Panc1 (cell line): ENCODE data around the gene RNF113A. TPM values are rescaled to one million over a fixed set of nuclear protein-coding genes. Genes with fewer than 3 reads are reported as not detected.
A peak's percentile ranks its signal among the peaks of the same experiment; 100 is the strongest.

ENCODE experiments used
- ATAC-seq: fragments of 200-7000 bp; cut with Tn5 transposase; 2 replicates; pipeline ENCODE4 v1.9.1; 2020; ENCODE audit warnings: mild to moderate bottlenecking, moderate library complexity
- BruUV-seq: library from RNA; stranded (reverse); fragments of 400-500 nt; replicated peaks from 2 replicates; lab custom pipeline; 2021; lab: Mats Ljungman, UMichigan
- CTCF ChIA-PET: fragments of 300-600 bp; sonication (Branson Sonifier 250); formaldehyde crosslinking; loops from one replicate; lab custom pipeline; 2022; ENCODE audit warnings: antibody characterized with exemption; lab: Charles Lee
- POLR2A ChIA-PET: fragments of 300-600 bp; sonication (Branson Sonifier 250); formaldehyde crosslinking; loops from one replicate; lab custom pipeline; 2022; ENCODE audit warnings: antibody characterized with exemption; lab: Charles Lee
- DNase-seq: peaks from one replicate; pipeline ENCODE4 v3.0.0-alpha.2; 2010; ENCODE audit warnings: low read depth, low spot score
- H3K27ac ChIP-seq: 2 replicates; pipeline ENCODE4 v1.5.1; 2011; ENCODE audit warnings: mild to moderate bottlenecking, low read length, inconsistent platforms
- H3K27me3 ChIP-seq: fragments of 200-500 bp; sonication (Bioruptor generic); 2 replicates; pipeline ENCODE4 v1.6.0; 2014; ENCODE audit warnings: low read length, inconsistent platforms; ENCODE audit not compliant: control insufficient read depth, insufficient read depth
- H3K36me3 ChIP-seq: fragments of 200-500 bp; sonication (Bioruptor generic); 2 replicates; pipeline ENCODE4 v1.5.1; 2014; ENCODE audit warnings: inconsistent platforms, mild to moderate bottlenecking, low read length, moderate library complexity; ENCODE audit not compliant: control insufficient read depth, insufficient read depth
- H3K4me1 ChIP-seq: 2 replicates; pipeline ENCODE4 v1.5.1; 2011; ENCODE audit warnings: inconsistent platforms, mild to moderate bottlenecking, low read length, moderate library complexity; ENCODE audit not compliant: control insufficient read depth, insufficient read depth
- H3K4me3 ChIP-seq, 2 experiments: 2 replicates each; pipeline ENCODE4 v1.5.1; 2011 to 2012; ENCODE audit warnings: low read depth in 2 of 2, low read length in 2 of 2, mild to moderate bottlenecking in 2 of 2, inconsistent platforms in 1 of 2, moderate library complexity in 1 of 2
- H3K9me3 ChIP-seq: fragments of 200-500 bp; sonication (Bioruptor generic); 2 replicates; pipeline ENCODE4 v1.5.1; 2014; ENCODE audit warnings: low read depth, mild to moderate bottlenecking, inconsistent platforms, low read length, moderate library complexity; ENCODE audit not compliant: control insufficient read depth, insufficient read depth
- POLR2AphosphoS5 ChIP-seq: IDR thresholded peaks from 2 replicates; pipeline ENCODE4 v1.6.1; 2012; ENCODE audit warnings: mild to moderate bottlenecking, low read depth, low read length, moderate library complexity
- SIN3A ChIP-seq: IDR thresholded peaks from 2 replicates; pipeline ENCODE4 v1.6.1; 2012; ENCODE audit warnings: low read depth, mild to moderate bottlenecking, low read length, moderate library complexity, borderline replicate concordance; ENCODE audit not compliant: insufficient read depth
- TCF7L2 ChIP-seq: IDR thresholded peaks from 2 replicates; pipeline ENCODE4 v1.6.1; 2011; ENCODE audit warnings: mild to moderate bottlenecking, low read depth, low read length, inconsistent platforms
- in situ Hi-C: cut with HindIII; loops from 2 replicates; pipeline ENCODE4 v1.10.0; 2016; ENCODE audit warnings: low sequenced_read_pairs, low pct_unique_long_range_greater_than_20kb
- intact Hi-C: fragments of 100-400 bp; cut with micrococcal nuclease; formaldehyde crosslinking; loops from one replicate; pipeline ENCODE4 v1.10.0; 2022; ENCODE audit not compliant: unreplicated experiment
- total RNA-seq: library from RNA; stranded (reverse); gene quantifications from one replicate; pipeline ENCODE4 v1.2.1, GENCODE V29; 2021; ENCODE audit not compliant: unreplicated experiment
- TF ChIP-seq, protein P1 (sequence below), 2 experiments: IDR thresholded peaks; 2 replicates each; pipeline ENCODE4 v1.6.1; 2011 to 2012; ENCODE audit warnings: low read depth in 2 of 2, control low read depth in 1 of 2, low read length in 1 of 2, mild to moderate bottlenecking in 1 of 2, moderate library complexity in 1 of 2; ENCODE audit not compliant: insufficient read depth in 1 of 2
- TF ChIP-seq, protein P2 (sequence below): fragments of 450-650 bp; IDR thresholded peaks from 2 replicates; pipeline ENCODE4 v1.5.1; 2017; ENCODE audit warnings: mild to moderate bottlenecking

RNF113A gene
- total RNA-seq, 1 experiment from 2014 or later = 23.4 TPM

- Histone ChIP-seq H3K4me3 (peak overlapping the region; percentile 81 to 88), H3K9me3 (no peaks in the 10 kb centered on the region), H3K4me1 (peaks cover 12% of the 10 kb centered on the region), H3K27me3 (no peaks in the 10 kb centered on the region), H3K36me3 (no peaks in the 10 kb centered on the region), H3K27ac (peak overlapping the region; percentile 88)
- intact Hi-C loops (loop anchor here (5.0 kb wide), 1 partner anchor 78 kb away; the partner anchor contains the start of gene RPL39), in situ Hi-C loops (no loop called here)
- DNase-seq (no peak), ATAC-seq (peak; percentile 22)
- ChIA-PET CTCF (interaction anchor here (0.6 to 1.1 kb wide), 3 partner anchors 9 to 251 kb away, joined by 3 to 10 read pairs (median 4); no protein-coding TSS in a partner anchor), POLR2A (no interaction called here)
- TF ChIP-seq POLR2AphosphoS5 (no peak), SIN3A (0 out of 2 replicates have a peak, but pooled peaks have one; percentile 41)
- TF ChIP-seq, protein P1, sequence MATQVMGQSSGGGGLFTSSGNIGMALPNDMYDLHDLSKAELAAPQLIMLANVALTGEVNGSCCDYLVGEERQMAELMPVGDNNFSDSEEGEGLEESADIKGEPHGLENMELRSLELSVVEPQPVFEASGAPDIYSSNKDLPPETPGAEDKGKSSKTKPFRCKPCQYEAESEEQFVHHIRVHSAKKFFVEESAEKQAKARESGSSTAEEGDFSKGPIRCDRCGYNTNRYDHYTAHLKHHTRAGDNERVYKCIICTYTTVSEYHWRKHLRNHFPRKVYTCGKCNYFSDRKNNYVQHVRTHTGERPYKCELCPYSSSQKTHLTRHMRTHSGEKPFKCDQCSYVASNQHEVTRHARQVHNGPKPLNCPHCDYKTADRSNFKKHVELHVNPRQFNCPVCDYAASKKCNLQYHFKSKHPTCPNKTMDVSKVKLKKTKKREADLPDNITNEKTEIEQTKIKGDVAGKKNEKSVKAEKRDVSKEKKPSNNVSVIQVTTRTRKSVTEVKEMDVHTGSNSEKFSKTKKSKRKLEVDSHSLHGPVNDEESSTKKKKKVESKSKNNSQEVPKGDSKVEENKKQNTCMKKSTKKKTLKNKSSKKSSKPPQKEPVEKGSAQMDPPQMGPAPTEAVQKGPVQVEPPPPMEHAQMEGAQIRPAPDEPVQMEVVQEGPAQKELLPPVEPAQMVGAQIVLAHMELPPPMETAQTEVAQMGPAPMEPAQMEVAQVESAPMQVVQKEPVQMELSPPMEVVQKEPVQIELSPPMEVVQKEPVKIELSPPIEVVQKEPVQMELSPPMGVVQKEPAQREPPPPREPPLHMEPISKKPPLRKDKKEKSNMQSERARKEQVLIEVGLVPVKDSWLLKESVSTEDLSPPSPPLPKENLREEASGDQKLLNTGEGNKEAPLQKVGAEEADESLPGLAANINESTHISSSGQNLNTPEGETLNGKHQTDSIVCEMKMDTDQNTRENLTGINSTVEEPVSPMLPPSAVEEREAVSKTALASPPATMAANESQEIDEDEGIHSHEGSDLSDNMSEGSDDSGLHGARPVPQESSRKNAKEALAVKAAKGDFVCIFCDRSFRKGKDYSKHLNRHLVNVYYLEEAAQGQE (IDR thresholded peaks at IDR 0.05; ENCODE audit: insufficient read depth in 1 of 2, low read depth in 2 of 2, low read length in 1 of 2) = no peak
- no TSS peak for BruUV-seq
Observed at GRCh38 chrX:119870626-119871131, 854 bp downstream of the RNF113A start.

DNA sequence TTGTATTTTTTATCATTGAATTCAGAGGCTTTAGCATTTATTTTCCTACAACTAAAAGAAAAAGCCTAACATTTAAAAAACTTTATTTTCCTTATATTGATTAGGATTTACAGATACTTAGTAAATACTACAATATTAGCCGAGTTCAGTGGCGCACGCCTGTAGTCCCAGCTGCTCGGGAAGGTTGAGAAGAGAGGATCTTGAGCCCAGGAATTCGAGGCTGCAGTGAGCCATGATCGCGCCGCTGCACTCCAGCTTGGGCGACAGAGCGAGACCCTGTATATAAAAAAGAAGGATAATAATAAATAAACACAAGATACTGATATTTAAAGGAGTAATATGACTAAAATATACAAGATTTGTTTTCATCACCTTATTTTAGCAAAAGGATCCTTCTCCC lies 18.1 kb downstream of the RNF113A start:
- Histone ChIP-seq H3K9me3 (no peaks in the 10 kb centered on the region), H3K4me1 (peaks cover 6% of the 10 kb centered on the region), H3K27ac (peak overlapping the region; percentile 92), H3K4me3 (peak overlapping the region; percentile 96 to 100), H3K27me3 (no peaks in the 10 kb centered on the region), H3K36me3 (peaks cover 12% of the 10 kb centered on the region; the same call in 1 of the 2 replicates)
- DNase-seq (no peak), ATAC-seq (no peak)
- BruUV-seq = no TSS peak
- TF ChIP-seq POLR2AphosphoS5 = no peak
- no peak for TF ChIP-seq SIN3A
- TF ChIP-seq, protein P1 (IDR thresholded peaks at IDR 0.05; ENCODE audit: insufficient read depth in 1 of 2, low read depth in 2 of 2, low read length in 1 of 2) = no peak
- TF ChIP-seq, protein P2, sequence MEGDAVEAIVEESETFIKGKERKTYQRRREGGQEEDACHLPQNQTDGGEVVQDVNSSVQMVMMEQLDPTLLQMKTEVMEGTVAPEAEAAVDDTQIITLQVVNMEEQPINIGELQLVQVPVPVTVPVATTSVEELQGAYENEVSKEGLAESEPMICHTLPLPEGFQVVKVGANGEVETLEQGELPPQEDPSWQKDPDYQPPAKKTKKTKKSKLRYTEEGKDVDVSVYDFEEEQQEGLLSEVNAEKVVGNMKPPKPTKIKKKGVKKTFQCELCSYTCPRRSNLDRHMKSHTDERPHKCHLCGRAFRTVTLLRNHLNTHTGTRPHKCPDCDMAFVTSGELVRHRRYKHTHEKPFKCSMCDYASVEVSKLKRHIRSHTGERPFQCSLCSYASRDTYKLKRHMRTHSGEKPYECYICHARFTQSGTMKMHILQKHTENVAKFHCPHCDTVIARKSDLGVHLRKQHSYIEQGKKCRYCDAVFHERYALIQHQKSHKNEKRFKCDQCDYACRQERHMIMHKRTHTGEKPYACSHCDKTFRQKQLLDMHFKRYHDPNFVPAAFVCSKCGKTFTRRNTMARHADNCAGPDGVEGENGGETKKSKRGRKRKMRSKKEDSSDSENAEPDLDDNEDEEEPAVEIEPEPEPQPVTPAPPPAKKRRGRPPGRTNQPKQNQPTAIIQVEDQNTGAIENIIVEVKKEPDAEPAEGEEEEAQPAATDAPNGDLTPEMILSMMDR = no peak
- no peak for TF ChIP-seq TCF7L2
- POLR2A ChIA-PET = interaction anchor here (0.8 to 1.2 kb wide), 2 partner anchors 29 to 61 kb away, joined by 6 to 10 read pairs; partner anchors contain the start of gene RPL39
- intact Hi-C loops = no loop called here
- CTCF ChIA-PET = no interaction called here
- in situ Hi-C loops = no loop called here
